B cell (primary cell): ENCODE results near the gene MMP2. TPM values are rescaled to one million over a fixed set of nuclear protein-coding genes. Genes with fewer than 3 reads are reported as not detected.

Source experiments
- ATAC-seq: fragments of 200-7000 bp; cut with Tn5 transposase; one replicate; pipeline ENCODE4 v1.10.0; 2021; ENCODE audit warnings: low read depth, mild to moderate bottlenecking, moderate number of reproducible peaks, moderate library complexity
- CTCF ChIA-PET: fragments of 350-600 bp; sonication (Branson Sonifier 250); formaldehyde crosslinking; loops from one replicate; lab custom pipeline; 2021; ENCODE audit warnings: antibody characterized with exemption, inconsistent platforms; lab: Charles Lee
- POLR2A ChIA-PET: fragments of 350-600 bp; sonication (Branson Sonifier 250); formaldehyde crosslinking; loops from one replicate; lab custom pipeline; 2021; ENCODE audit warnings: antibody characterized with exemption; lab: Charles Lee
- DNase-seq: peaks from one replicate; pipeline ENCODE4 v3.0.0; 2013
- H2AFZ ChIP-seq: 2 replicates; pipeline ENCODE4 v1.6.1; 2012; ENCODE audit warnings: mild to moderate bottlenecking, low read depth, low read length; ENCODE audit not compliant: insufficient read depth, poor library complexity, severe bottlenecking
- H3K27ac ChIP-seq, 2 donors: 1 replicate in 1 of 2; 2 replicates in 1 of 2; pipeline ENCODE4 v1.5.1; 2012 to 2013; ENCODE audit warnings: low read length in 2 of 2, mild to moderate bottlenecking in 2 of 2, moderate library complexity in 1 of 2
- H3K27me3 ChIP-seq, 4 experiments: fragments of 200-600 bp in 1 of 4; sonication (generic) in 1 of 4; replicated peaks in 1 of 4; 1 replicate in 2 of 4; 2 replicates in 2 of 4; pipeline versions ENCODE4 v1.6.1 to v1.7.0; 2013 to 2016; ENCODE audit warnings: low read length in 3 of 4, mild to moderate bottlenecking in 2 of 4, mixed read lengths in 1 of 4, moderate library complexity in 1 of 4; ENCODE audit not compliant: insufficient read depth in 4 of 4, control insufficient read depth in 3 of 4; ENCODE audit errors: control extremely low read depth in 1 of 4
- H3K36me3 ChIP-seq, 2 experiments: replicated peaks in 1 of 2; 1 replicate in 1 of 2; 2 replicates in 1 of 2; pipeline versions ENCODE4 v1.6.1 to v1.7.1; 2013; ENCODE audit warnings: low read length in 1 of 2; ENCODE audit not compliant: insufficient read depth in 2 of 2, control insufficient read depth in 1 of 2; ENCODE audit errors: control extremely low read depth in 1 of 2, extremely low read depth in 1 of 2
- H3K4me1 ChIP-seq, 2 donors: fragments of 200-600 bp in 1 of 2; sonication (generic) in 1 of 2; 1 replicate in 1 of 2; 2 replicates in 1 of 2; pipeline versions ENCODE4 v1.5.1 to v1.6.1; 2013 to 2017; ENCODE audit warnings: low read length in 2 of 2; ENCODE audit not compliant: control insufficient read depth in 2 of 2, insufficient read depth in 2 of 2
- H3K4me2 ChIP-seq: replicated peaks from 2 replicates; pipeline ENCODE3; 2012; ENCODE audit warnings: mild to moderate bottlenecking, low read depth, low read length; ENCODE audit not compliant: poor library complexity, severe bottlenecking
- H3K4me3 ChIP-seq, 5 experiments: fragments of 200-600 bp in 1 of 5; sonication (generic) in 1 of 5; 1 replicate in 3 of 5; 2 replicates in 2 of 5; pipeline versions ENCODE4 v1.5.1 to v1.7.0; 2011 to 2016; ENCODE audit warnings: low read length in 4 of 5, mild to moderate bottlenecking in 4 of 5, low read depth in 2 of 5, control low read depth in 1 of 5, moderate library complexity in 1 of 5; ENCODE audit not compliant: insufficient read depth in 1 of 5; ENCODE audit errors: control extremely low read depth in 1 of 5, extremely low read depth in 1 of 5
- H3K79me2 ChIP-seq: fragments of 200-600 bp; sonication (generic); one replicate; pipeline ENCODE4 v1.6.0; 2016; ENCODE audit warnings: low read length; ENCODE audit not compliant: control insufficient read depth, insufficient read depth
- H3K9ac ChIP-seq: fragments of 200-600 bp; sonication (generic); 2 replicates; pipeline ENCODE4 v1.6.1; 2017; ENCODE audit warnings: mild to moderate bottlenecking, low read length, moderate library complexity
- H3K9me3 ChIP-seq, 3 donors: one replicate each; pipeline versions ENCODE4 v1.6.1 to v1.7.1; 2013; ENCODE audit warnings: low read length in 2 of 3; ENCODE audit not compliant: control insufficient read depth in 2 of 3, insufficient read depth in 1 of 3; ENCODE audit errors: control extremely low read depth in 1 of 3
- H4K20me1 ChIP-seq: 2 replicates; pipeline ENCODE4 v1.6.0; 2012; ENCODE audit warnings: mild to moderate bottlenecking, low read length; ENCODE audit not compliant: insufficient read depth, control insufficient read depth, poor library complexity, severe bottlenecking
- H3K27ac Mint-ChIP-seq: one replicate; pipeline ENCODE4 v1.8.0; 2021; ENCODE audit warnings: mixed read lengths
- H3K27me3 Mint-ChIP-seq: one replicate; pipeline ENCODE4 v1.8.0; 2021; ENCODE audit warnings: mixed read lengths
- H3K4me1 Mint-ChIP-seq: one replicate; pipeline ENCODE4 v1.8.0; 2021; ENCODE audit warnings: mixed read lengths
- H3K4me3 Mint-ChIP-seq: one replicate; pipeline ENCODE4 v1.8.0; 2021; ENCODE audit warnings: mixed read lengths
- H3K9me3 Mint-ChIP-seq: one replicate; pipeline ENCODE4 v1.8.0; 2022; ENCODE audit warnings: mixed read lengths; ENCODE audit not compliant: insufficient read depth
- CTCF ChIP-seq: fragments of 200-600 bp; IDR thresholded peaks from one replicate; pipeline ENCODE4 v1.8.0; 2022; ENCODE audit warnings: antibody characterized with exemption, mild to moderate bottlenecking
- EZH2 ChIP-seq: IDR thresholded peaks from 2 replicates; pipeline ENCODE4 v1.6.1; 2012; ENCODE audit warnings: borderline replicate concordance, low read depth, mild to moderate bottlenecking, moderate library complexity, low read length; ENCODE audit not compliant: insufficient read depth, poor library complexity, severe bottlenecking
- WGBS: methylation state at CpG from one replicate; pipeline ENCODE4 v1.1.5; 2013; ENCODE audit warnings: missing lambda C conversion rate; ENCODE audit not compliant: insufficient coverage; 5-methylcytosine and 5-hydroxymethylcytosine counted together
- intact Hi-C: fragments of 100-400 bp; cut with micrococcal nuclease; formaldehyde crosslinking; loops from one replicate; pipeline ENCODE4 v1.10.0; 2022
- polyA minus RNA-seq: library from RNA; depleted of rRNA, polyadenylated mRNA; stranded (reverse); fragments of >200 nt; gene quantifications from 2 replicates; pipeline ENCODE4 v1.2.3, GENCODE V29; 2012
- polyA plus RNA-seq: library from polyadenylated mRNA; depleted of rRNA; stranded (reverse); fragments of >200 nt; gene quantifications from 2 replicates; pipeline ENCODE4 v1.2.3, GENCODE V29; 2012
- total RNA-seq, 2 donors: library from RNA; stranded (reverse); fragments of 120-200 nt in 1 of 2; gene quantifications; 1 replicate in 1 of 2; 2 replicates in 1 of 2; pipeline versions ENCODE4 v1.2.3 to v1.2.4, GENCODE V29; 2013 to 2022

Gene MMP2
- total RNA-seq (not detected in 2 replicates), polyA plus RNA-seq (not detected in 2 replicates), polyA minus RNA-seq (not detected in 2 replicates)
- total RNA-seq (2013) = 5.7 TPM

GRCh38 chr16:55478827-55479429 is at the start of gene MMP2:
Gene MMP2 (plus strand): TSS chr16:55479198. CDS start chr16:55479480, 282 bp downstream.
- ChIA-PET CTCF (no interaction called here), POLR2A (no interaction called here)
- WGBS = 3% methylated on average over 39 of the region's 46 CpGs
- Histone ChIP-seq H3K27me3 (peaks cover 0 to 18% (median 6%) of the 10 kb centered on the region in 4 experiments), H3K27ac (no peak within 1 kb of the TSS), H3K9me3 (no peaks in the 10 kb centered on the region), H3K4me2 (no peak within 1 kb of the TSS), H2AFZ (no peak within 1 kb of the TSS), H3K36me3 (no peaks in the 10 kb centered on the region), H4K20me1 (no peaks in the 10 kb centered on the region), H3K79me2 (no peaks in the 10 kb centered on the region), H3K4me3 (no peak within 1 kb of the TSS), H3K9ac (no peak within 1 kb of the TSS), H3K4me1 (no peaks in the 10 kb centered on the region)
- Mint-ChIP-seq H3K4me1 (no peaks in the 10 kb centered on the region), H3K4me3 (no peak within 1 kb of the TSS), H3K27me3 (peaks cover 43% of the 10 kb centered on the region), H3K27ac (no peak within 1 kb of the TSS), H3K9me3 (no peaks in the 10 kb centered on the region)
- intact Hi-C loops = no loop called here
- TF ChIP-seq CTCF = no peak
- no peak for TF ChIP-seq EZH2
- ATAC-seq (no peak), DNase-seq (no peak)

- POLR2A ChIA-PET = no interaction called here
- Histone ChIP-seq H3K9me3 (no peaks in the 10 kb centered on the region), H3K4me2 (no peak overlapping the region), H3K36me3 (no peaks in the 10 kb centered on the region), H3K27ac (no peak overlapping the region), H3K4me3 (no peak overlapping the region), H2AFZ (no peak overlapping the region), H4K20me1 (no peaks in the 10 kb centered on the region), H3K27me3 (peaks cover 0 to 5% (median under 1%) of the 10 kb centered on the region in 4 experiments), H3K79me2 (no peaks in the 10 kb centered on the region), H3K9ac (no peak overlapping the region), H3K4me1 (no peaks in the 10 kb centered on the region)
- WGBS = 78% methylated on average over 4 of the region's 5 CpGs
- no peaks in the 10 kb centered on the region for H3K4me1 Mint-ChIP-seq
- no peak for ATAC-seq
- no peaks in the 10 kb centered on the region for H3K9me3 Mint-ChIP-seq
- TF ChIP-seq EZH2 = no peak
- TF ChIP-seq CTCF = no peak
- peaks cover 13% of the 10 kb centered on the region for H3K27me3 Mint-ChIP-seq
- DNase-seq = no peak
- H3K27ac Mint-ChIP-seq = no peak overlapping the region
- CTCF ChIA-PET = no interaction called here
- no peak overlapping the region for H3K4me3 Mint-ChIP-seq
- intact Hi-C loops = no loop called here
These were observed 46.0 kb upstream of the MMP2 start for GRCh38 chr16:55433030-55433429.
